ENCODE measurements around the gene CTSE. TPM values are rescaled to one million over a fixed set of nuclear protein-coding genes. Genes with fewer than 3 reads are reported as not detected.

The CTSE gene
- total RNA-seq, 4 donors from 2014 or later: 0.13 TPM; not detected in 3

GRCh38 chr1:205972081-205972480 lies 51.6 kb downstream of the CTSE start:
- TF ChIP-seq EP300 (IDR thresholded peaks at IDR 0.05) (no peak), POLR2A (IDR thresholded peaks at IDR 0.05; ENCODE audit: low read depth) (no peak), POLR2AphosphoS5 (IDR thresholded peaks at IDR 0.05) (no peak)
- TF ChIP-seq, protein P1, sequence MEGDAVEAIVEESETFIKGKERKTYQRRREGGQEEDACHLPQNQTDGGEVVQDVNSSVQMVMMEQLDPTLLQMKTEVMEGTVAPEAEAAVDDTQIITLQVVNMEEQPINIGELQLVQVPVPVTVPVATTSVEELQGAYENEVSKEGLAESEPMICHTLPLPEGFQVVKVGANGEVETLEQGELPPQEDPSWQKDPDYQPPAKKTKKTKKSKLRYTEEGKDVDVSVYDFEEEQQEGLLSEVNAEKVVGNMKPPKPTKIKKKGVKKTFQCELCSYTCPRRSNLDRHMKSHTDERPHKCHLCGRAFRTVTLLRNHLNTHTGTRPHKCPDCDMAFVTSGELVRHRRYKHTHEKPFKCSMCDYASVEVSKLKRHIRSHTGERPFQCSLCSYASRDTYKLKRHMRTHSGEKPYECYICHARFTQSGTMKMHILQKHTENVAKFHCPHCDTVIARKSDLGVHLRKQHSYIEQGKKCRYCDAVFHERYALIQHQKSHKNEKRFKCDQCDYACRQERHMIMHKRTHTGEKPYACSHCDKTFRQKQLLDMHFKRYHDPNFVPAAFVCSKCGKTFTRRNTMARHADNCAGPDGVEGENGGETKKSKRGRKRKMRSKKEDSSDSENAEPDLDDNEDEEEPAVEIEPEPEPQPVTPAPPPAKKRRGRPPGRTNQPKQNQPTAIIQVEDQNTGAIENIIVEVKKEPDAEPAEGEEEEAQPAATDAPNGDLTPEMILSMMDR (IDR thresholded peaks at IDR 0.05): no peak
- H3K4me3 ChIP-seq: no peak overlapping the region
- no peaks in the 10 kb centered on the region for H3K36me3 ChIP-seq
- no peak for DNase-seq (ENCODE audit: extremely low spot score)
- peaks cover 0 to 18% (median 2%) of the 10 kb centered on the region in 4 donors for H3K4me1 ChIP-seq
- 88% methylated on average over 4 of the region's 4 CpGs for WGBS
- peaks cover 0 to 5% (median 0%) of the 10 kb centered on the region in 4 donors for H3K27me3 ChIP-seq
- H3K9me3 ChIP-seq: no peaks in the 10 kb centered on the region
- no peak overlapping the region for H3K27ac ChIP-seq (replicated peaks in 1 of 4)
- intact Hi-C loops (cut with DNase I): no loop called here

DNA sequence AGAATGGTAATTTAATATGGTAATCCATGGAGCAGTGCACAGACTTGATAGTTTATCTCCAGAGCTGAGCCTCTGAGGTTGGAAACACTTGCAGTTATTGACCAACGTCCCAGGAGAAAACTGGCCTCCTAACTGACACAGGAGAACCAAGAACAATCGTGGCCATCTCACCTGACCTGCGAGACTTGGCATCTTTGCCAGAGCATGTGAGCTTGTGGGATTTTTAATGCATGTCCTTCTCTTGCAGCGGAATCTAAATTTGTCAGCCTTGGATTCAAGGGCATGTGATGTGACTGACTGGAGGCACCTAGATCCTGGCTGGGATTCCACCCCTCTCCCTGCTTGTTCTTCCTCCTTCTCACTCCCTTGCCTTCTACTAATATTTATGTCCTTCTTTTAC lies 52.6 kb downstream of the CTSE start:
- H3K36me3 ChIP-seq: no peaks in the 10 kb centered on the region
- peaks cover 0 to 5% (median 0%) of the 10 kb centered on the region in 4 donors for H3K27me3 ChIP-seq
- peaks cover 0 to 11% (median 0%) of the 10 kb centered on the region in 4 donors for H3K4me1 ChIP-seq
- no peak overlapping the region for H3K27ac ChIP-seq (replicated peaks in 1 of 4)
- no peak overlapping the region for H3K4me3 ChIP-seq
- intact Hi-C loops (cut with DNase I): no loop called here
- no peak for DNase-seq (ENCODE audit: extremely low spot score)
- H3K9me3 ChIP-seq: no peaks in the 10 kb centered on the region
- WGBS: 85% methylated on average over 4 of the region's 4 CpGs
- no peak for TF ChIP-seq EP300 (IDR thresholded peaks at IDR 0.05)
- no peak for TF ChIP-seq POLR2A (IDR thresholded peaks at IDR 0.05; ENCODE audit: low read depth)
- TF ChIP-seq POLR2AphosphoS5 (IDR thresholded peaks at IDR 0.05): no peak
- TF ChIP-seq, protein P1 (IDR thresholded peaks at IDR 0.05): no peak

DNA sequence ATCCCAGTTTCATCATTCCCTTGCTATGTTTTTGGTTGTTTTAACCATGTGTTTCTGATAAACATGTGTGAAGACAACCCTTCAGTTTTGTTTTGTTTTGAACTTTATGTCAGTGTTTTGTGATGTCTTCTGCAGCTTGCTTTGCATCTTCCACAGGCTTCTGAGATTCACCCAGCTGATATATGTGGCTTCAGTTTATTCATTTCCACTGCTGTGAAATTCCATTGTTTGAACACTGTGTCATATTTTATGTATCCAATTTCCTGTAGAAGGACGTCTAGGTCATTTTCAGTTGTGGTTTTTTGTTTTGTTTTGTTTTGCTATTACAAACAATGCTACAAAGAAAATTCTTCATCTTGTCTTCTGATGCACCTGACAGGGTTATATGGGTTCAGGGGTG lies 53.2 kb downstream of the CTSE start:
- no peaks in the 10 kb centered on the region for H3K9me3 ChIP-seq
- H3K27ac ChIP-seq (replicated peaks in 1 of 4): no peak overlapping the region
- no peak for TF ChIP-seq POLR2A (IDR thresholded peaks at IDR 0.05; ENCODE audit: low read depth)
- TF ChIP-seq POLR2AphosphoS5 (IDR thresholded peaks at IDR 0.05): no peak
- TF ChIP-seq, protein P1 (IDR thresholded peaks at IDR 0.05): no peak
- no peak for TF ChIP-seq EP300 (IDR thresholded peaks at IDR 0.05)
- 37% methylated on average over 1 of the region's 1 CpG for WGBS
- H3K27me3 ChIP-seq: no peaks in the 10 kb centered on the region
- H3K4me3 ChIP-seq: no peak overlapping the region
- no peaks in the 10 kb centered on the region for H3K36me3 ChIP-seq
- H3K4me1 ChIP-seq: peaks cover 0 to 5% (median 0%) of the 10 kb centered on the region in 4 donors
- intact Hi-C loops (cut with DNase I): no loop called here
- no peak for DNase-seq (ENCODE audit: extremely low spot score)

DNA sequence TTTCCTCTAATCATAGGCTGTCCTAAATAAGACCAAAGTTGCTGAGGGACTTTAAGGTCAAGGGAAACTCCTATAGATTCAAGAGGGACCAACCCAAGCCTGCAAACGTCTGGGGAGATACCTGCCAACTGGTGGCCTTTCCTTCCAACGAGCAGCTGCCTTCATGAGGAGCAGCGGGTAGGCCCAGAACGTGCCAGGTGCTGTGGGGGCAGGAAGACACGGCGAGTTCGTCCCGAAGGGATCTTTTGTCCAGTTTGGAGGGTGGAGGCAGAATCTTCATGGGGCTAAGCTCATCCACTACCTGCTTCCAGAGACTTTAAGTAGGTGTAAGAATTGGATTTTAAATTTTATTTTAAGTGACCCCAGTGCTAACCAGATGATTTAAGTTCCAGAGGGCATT lies 54.5 kb downstream of the CTSE start:
- DNase-seq (ENCODE audit: extremely low spot score): no peak
- H3K4me3 ChIP-seq: no peak overlapping the region
- H3K27ac ChIP-seq (replicated peaks in 1 of 4): no peak overlapping the region
- WGBS: 86% methylated on average over 8 of the region's 8 CpGs
- H3K36me3 ChIP-seq: no peaks in the 10 kb centered on the region
- no peaks in the 10 kb centered on the region for H3K9me3 ChIP-seq
- H3K27me3 ChIP-seq: no peaks in the 10 kb centered on the region
- H3K4me1 ChIP-seq: no peaks in the 10 kb centered on the region
- intact Hi-C loops (cut with DNase I): no loop called here
- TF ChIP-seq, protein P1 (IDR thresholded peaks at IDR 0.05): no peak
- TF ChIP-seq POLR2A (IDR thresholded peaks at IDR 0.05; ENCODE audit: low read depth): no peak
- no peak for TF ChIP-seq EP300 (IDR thresholded peaks at IDR 0.05)
- TF ChIP-seq POLR2AphosphoS5 (IDR thresholded peaks at IDR 0.05): no peak

Data from esophagus muscularis mucosa (tissue), 4 donors.